Fibroblast of lung (primary cell): ENCODE measurements around the gene KMT2E.

Source experiments
- CTCF ChIP-seq, 2 donors: IDR thresholded peaks in 1 of 2; conservative IDR thresholded peaks in 1 of 2; 1 replicate in 1 of 2; 2 replicates in 1 of 2; pipeline ENCODE4 v1.5.1; 2011 to 2012; ENCODE audit warnings: low read length in 2 of 2, control low read depth in 1 of 2, inconsistent platforms in 1 of 2, low read depth in 1 of 2, mild to moderate bottlenecking in 1 of 2
- EZH2 ChIP-seq: IDR thresholded peaks from 2 replicates; pipeline ENCODE4 v1.5.1; 2012; ENCODE audit warnings: low read length, control low read depth, mild to moderate bottlenecking; ENCODE audit errors: missing control alignments

- TF ChIP-seq CTCF (conservative IDR thresholded peaks at IDR 0.05 in 1 of 2, IDR thresholded peaks at IDR 0.05 in 1 of 2; ENCODE audit: low read depth in 1 of 2, low read length in 2 of 2) = no peak
- TF ChIP-seq EZH2 = no peak
Measured at GRCh38 chr7:104967088-104967487, 46.9 kb upstream of the KMT2E start.
